Measurements from ENCODE around the gene SPN. TPM values are rescaled to one million over a fixed set of nuclear protein-coding genes. Genes with fewer than 3 reads are reported as not detected.

SPN gene
- total RNA-seq, 1 experiment from 2014 or later: not detected

DNA sequence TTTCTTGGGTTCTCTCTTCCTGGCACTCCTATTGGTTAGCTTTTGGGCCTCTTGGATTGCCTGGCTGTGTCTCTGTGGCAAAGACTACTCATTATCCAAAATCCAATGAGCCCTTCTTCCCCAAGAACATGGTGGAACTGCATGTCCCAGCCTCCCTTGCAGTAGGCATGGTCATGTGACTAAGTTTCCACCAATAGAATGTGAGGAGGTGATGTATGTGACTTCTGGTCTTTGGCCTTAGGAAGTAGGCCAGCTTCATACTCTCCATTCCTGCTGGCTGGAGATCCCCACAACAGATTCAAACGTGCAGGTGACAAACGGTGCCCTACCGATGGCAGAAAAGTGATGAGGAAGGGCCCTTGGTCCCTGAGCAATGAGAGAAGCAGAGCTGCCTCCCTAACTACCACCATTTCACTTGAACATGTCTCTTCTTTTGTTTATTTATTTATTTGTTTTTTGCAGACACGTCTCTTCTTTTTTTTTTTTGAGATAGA lies 17.3 kb upstream of the SPN start:
- no peak overlapping the region for H3K27ac ChIP-seq (ENCODE audit: low read depth, low read length, poor library complexity, severe bottlenecking)
- BruUV-seq (replicated peaks): no TSS peak
- CTCF ChIA-PET: no interaction called here

GRCh38 chr16:29646947-29647346 lies 16.1 kb upstream of the SPN start:
- no peak for DNase-seq (ENCODE audit: low spot score)
- CTCF ChIA-PET: no interaction called here
- intact Hi-C loops (cut with micrococcal nuclease; ENCODE audit: unreplicated experiment): no loop called here
- Histone ChIP-seq H3K4me3 (ENCODE audit: low read depth, low read length, poor library complexity, severe bottlenecking) (no peak overlapping the region), H3K36me3 (ENCODE audit: insufficient read depth, low read length, poor library complexity, severe bottlenecking) (no peaks in the 10 kb centered on the region), H3K9me3 (ENCODE audit: low read depth, low read length, poor library complexity, severe bottlenecking) (no peaks in the 10 kb centered on the region), H3K27me3 (replicated peaks; ENCODE audit: insufficient read depth, low read depth, low read length, poor library complexity) (no peaks in the 10 kb centered on the region), H3K27ac (ENCODE audit: low read depth, low read length, poor library complexity, severe bottlenecking) (no peak overlapping the region), H3K4me1 (ENCODE audit: insufficient read depth, low read length, poor library complexity, severe bottlenecking) (no peaks in the 10 kb centered on the region)
- TF ChIP-seq EZH2 (IDR thresholded peaks at IDR 0.05; ENCODE audit: borderline replicate concordance, low read depth, low read length, poor library complexity, severe bottlenecking) (no peak), CTCF (conservative IDR thresholded peaks at IDR 0.05; ENCODE audit: low read depth, low read length) (no peak)
- BruUV-seq (replicated peaks): no TSS peak
- POLR2A ChIA-PET (ENCODE audit: low non-redundant PET): no interaction called here

More for the DNA sequence above, 17.3 kb upstream of the SPN start:
- no peaks in the 10 kb centered on the region for H3K9me3 ChIP-seq (ENCODE audit: low read depth, low read length, poor library complexity, severe bottlenecking)
- intact Hi-C loops (cut with micrococcal nuclease; ENCODE audit: unreplicated experiment): no loop called here
- DNase-seq (ENCODE audit: low spot score): peak; percentile 54
- no peaks in the 10 kb centered on the region for H3K27me3 ChIP-seq (replicated peaks; ENCODE audit: insufficient read depth, low read depth, low read length, poor library complexity)
- TF ChIP-seq EZH2 (IDR thresholded peaks at IDR 0.05; ENCODE audit: borderline replicate concordance, low read depth, low read length, poor library complexity, severe bottlenecking): no peak
- no peak for TF ChIP-seq CTCF (conservative IDR thresholded peaks at IDR 0.05; ENCODE audit: low read depth, low read length)
- H3K36me3 ChIP-seq (ENCODE audit: insufficient read depth, low read length, poor library complexity, severe bottlenecking): no peaks in the 10 kb centered on the region
- H3K4me3 ChIP-seq (ENCODE audit: low read depth, low read length, poor library complexity, severe bottlenecking): no peak overlapping the region
- no peaks in the 10 kb centered on the region for H3K4me1 ChIP-seq (ENCODE audit: insufficient read depth, low read length, poor library complexity, severe bottlenecking)
- POLR2A ChIA-PET (ENCODE audit: low non-redundant PET): no interaction called here

GRCh38 chr16:29649588-29650494 lies 13.2 kb upstream of the SPN start:
- H3K9me3 ChIP-seq (ENCODE audit: low read depth, low read length, poor library complexity, severe bottlenecking): no peaks in the 10 kb centered on the region
- no TSS peak for BruUV-seq (replicated peaks)
- no peaks in the 10 kb centered on the region for H3K27me3 ChIP-seq (replicated peaks; ENCODE audit: insufficient read depth, low read depth, low read length, poor library complexity)
- CTCF ChIA-PET: interaction anchor here (0.7 kb wide), 1 partner anchor 30 kb away, joined by 8 read pairs; no protein-coding TSS in a partner anchor
- no peak for DNase-seq (ENCODE audit: low spot score)
- H3K36me3 ChIP-seq (ENCODE audit: insufficient read depth, low read length, poor library complexity, severe bottlenecking): no peaks in the 10 kb centered on the region
- no peaks in the 10 kb centered on the region for H3K4me1 ChIP-seq (ENCODE audit: insufficient read depth, low read length, poor library complexity, severe bottlenecking)
- no peak overlapping the region for H3K27ac ChIP-seq (ENCODE audit: low read depth, low read length, poor library complexity, severe bottlenecking)
- no peak overlapping the region for H3K4me3 ChIP-seq (ENCODE audit: low read depth, low read length, poor library complexity, severe bottlenecking)
- POLR2A ChIA-PET (ENCODE audit: low non-redundant PET): no interaction called here
- TF ChIP-seq EZH2 (IDR thresholded peaks at IDR 0.05; ENCODE audit: borderline replicate concordance, low read depth, low read length, poor library complexity, severe bottlenecking) (no peak), CTCF (conservative IDR thresholded peaks at IDR 0.05; ENCODE audit: low read depth, low read length) (no peak)
- intact Hi-C loops (cut with micrococcal nuclease; ENCODE audit: unreplicated experiment): no loop called here

All from A673 (cell line).